ENCODE results near the gene TIMP2.

GRCh38 chr17:78966910-78967600 is 41.9 kb upstream of the TIMP2 start:
- no peak for TF ChIP-seq POLR2AphosphoS5 (IDR thresholded peaks at IDR 0.05; ENCODE audit: low read depth, low read length)
- no peak for TF ChIP-seq REST (IDR thresholded peaks at IDR 0.05; ENCODE audit: insufficient read depth in 1 of 2, low read depth in 2 of 2, low read length in 2 of 2)
